ENCODE data around the gene ZNF587. TPM values are rescaled to one million over a fixed set of nuclear protein-coding genes. Genes with fewer than 3 reads are reported as not detected.

ZNF587 gene
- total RNA-seq: 12.1 and 14.7 TPM in 2 replicates

DNA sequence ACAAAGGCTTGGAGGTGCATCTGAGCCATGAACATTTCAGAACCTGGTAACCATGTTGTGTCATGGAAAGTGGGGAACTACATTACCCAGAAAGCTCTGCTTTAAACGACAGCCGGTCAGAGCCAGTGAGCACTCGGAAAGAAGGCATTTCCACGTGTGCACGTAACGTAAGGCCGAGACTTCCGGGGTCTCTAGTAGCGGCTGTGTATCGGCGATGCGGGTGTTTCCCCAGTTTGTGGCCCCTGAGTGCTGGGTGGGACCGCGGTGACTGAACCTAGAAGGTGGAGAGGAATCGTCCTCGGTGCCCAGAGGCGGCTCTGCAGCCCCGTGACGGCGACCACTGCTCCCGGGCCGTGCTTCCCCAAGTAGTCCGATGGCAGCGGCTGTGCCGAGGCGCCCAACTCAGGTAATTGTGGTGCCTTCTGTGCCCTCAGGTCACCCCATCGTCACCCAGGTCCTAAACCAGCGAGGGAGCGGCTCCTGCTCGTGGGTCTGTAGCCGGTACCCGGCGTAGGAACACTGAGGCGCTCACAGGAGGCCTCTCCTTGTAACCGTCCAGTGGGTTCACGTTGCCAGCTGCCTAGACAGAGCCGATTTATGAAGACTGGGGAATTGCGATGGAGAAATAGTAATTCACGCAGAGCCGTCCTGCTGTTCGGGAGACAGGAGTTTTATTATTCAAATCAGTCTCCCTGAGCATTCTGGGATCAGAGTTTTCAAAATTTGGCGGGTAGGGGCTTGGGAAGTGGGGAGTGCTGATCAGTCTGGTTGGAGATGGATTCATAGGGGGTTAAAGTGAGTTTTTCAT lies at the start of gene ZNF587:
Gene ZNF587, plus strand, starts transcription at position 194 of the 808 bp plus-strand sequence. Its CDS starts 180 bp downstream, at position 374.

DNA sequence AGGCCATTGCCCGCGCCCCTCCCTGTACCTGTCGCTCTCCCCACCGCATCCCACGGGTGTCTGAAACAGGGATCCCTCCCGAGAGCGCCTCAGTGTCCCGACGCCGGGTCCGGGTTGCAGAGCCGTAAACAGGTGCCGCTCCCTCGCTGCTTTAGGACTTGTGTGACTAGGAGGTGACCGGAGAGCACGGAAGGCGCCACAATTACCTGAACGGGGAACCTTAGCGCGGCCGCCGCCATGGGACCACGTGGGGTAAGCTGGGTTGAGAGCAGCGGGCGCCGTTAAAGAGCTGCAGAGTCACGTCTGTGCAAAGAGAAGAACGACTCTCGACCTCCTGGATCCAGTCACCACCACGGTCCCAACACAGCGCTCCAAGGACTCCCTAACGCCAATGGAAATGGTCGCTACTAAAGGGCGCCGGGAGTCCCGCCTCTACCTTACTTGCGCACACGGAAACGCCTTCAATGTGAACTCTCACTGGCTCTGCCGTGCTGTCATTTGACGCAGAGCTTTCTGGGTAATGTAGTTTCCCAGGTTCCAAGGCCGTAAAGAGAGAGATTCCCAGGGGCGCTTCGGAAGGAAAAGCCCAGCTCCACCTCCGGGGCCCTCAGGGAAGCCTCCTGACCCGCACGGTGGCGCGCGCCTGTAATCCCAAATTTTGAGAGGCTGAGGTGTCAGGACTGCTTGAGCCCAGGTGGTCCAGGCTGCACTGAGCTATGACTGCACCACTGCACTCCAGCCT lies 35.0 kb upstream of the ZNF587 start, which contains the start of gene ZNF552:
Gene ZNF552, minus strand, starts transcription at position 409 of the 742 bp plus-strand sequence. Its CDS starts 170 bp downstream, at position 239.

DNA sequence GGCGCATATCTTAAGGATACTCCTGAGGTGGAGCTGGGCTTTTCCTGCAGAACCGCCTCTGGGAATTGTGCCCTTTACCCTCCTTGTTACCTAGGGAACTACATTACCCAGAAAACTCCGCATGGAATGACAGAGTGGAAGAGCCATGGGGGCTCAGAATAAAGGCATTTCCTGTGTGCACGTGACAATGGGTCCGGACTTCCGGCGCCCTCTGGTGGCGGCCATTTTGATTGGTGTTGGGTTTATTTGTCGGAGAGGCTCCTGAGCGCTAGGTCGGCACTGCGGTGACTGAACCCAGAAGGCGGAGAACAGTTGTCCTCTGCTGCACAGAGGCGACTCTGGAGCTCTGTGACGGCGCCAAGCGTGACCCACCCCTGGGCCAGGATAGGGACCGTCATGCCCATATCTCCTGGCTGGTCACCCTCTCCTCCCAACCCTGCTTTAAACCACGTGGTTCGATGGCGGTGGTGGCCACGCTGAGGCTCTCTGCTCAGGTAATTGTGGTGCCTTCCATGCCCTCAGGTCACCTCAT lies 19.5 kb upstream of the ZNF587 start, which contains the start of gene ZNF587B:
Gene ZNF587B, plus strand, starts transcription at position 229 of the 532 bp plus-strand sequence. Its CDS starts 230 bp downstream, at position 459.

DNA sequence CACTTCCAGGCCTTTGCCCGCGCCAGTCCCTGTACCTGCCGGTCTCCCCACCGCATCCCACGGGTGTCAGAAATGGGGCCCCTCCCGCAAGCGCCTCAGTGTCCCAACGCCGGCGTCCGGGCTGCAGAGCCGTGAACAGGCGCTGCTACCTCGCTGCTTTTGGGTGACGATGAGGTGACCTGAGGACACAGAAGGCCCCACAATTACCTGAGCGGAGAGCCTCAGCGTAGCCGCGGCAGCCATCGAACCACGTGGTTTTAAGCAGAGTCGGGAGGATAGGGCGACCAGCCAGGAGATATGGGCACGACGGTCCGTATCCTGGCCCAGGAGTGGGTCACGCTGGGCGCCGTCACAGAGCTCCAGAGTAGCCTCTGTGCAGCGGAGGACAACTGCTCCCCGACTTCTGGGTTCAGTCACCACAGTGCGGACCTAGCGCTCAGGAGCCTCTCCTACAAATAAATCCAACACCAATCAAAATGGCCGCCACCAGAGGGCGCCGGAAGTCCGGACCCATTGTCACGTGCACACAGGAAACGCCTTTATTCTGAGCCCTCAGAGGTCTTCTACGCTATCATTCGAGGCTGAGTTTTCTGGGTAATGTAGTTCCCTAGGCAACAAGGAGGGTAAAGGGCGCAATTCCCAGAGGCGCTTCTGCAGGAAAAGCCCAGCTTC lies 39.0 kb downstream of the ZNF587 start, which contains the start of gene ZNF814:
Gene ZNF814, minus strand, starts transcription at position 478 of the 672 bp plus-strand sequence. Its CDS starts 235 bp downstream, at position 243.

Other genes starting within 250 kb of the ZNF587 start
- gene ZNF530, start 250.0 kb upstream of the ZNF587 start, total RNA-seq: 2.1 and 3.1 TPM in 2 replicates
- 13.7 and 18.8 TPM in 2 replicates for gene ZNF134, start 235.6 kb upstream of the ZNF587 start, total RNA-seq
- 11.1 and 11.9 TPM in 2 replicates for gene ZNF211, start 216.7 kb upstream of the ZNF587 start, total RNA-seq
- 0.24 TPM in 1 of 2 replicates, not detected in the other for gene ZSCAN4, start 180.9 kb upstream of the ZNF587 start, total RNA-seq
- gene ZNF551, start 167.9 kb upstream of the ZNF587 start, total RNA-seq: 8.1 and 8.2 TPM in 2 replicates
- gene ZNF154, start 140.7 kb upstream of the ZNF587 start, total RNA-seq: 0.64 and 1.4 TPM in 2 replicates
- 4.1 and 4.3 TPM in 2 replicates for gene ZNF671, start 122.2 kb upstream of the ZNF587 start, total RNA-seq
- 8.7 TPM in 2 replicates for gene ZNF776, start 103.0 kb upstream of the ZNF587 start, total RNA-seq
- 12.6 and 15.7 TPM in 2 replicates for gene ZNF586, start 80.2 kb upstream of the ZNF587 start, total RNA-seq
- 4.3 and 6.7 TPM in 2 replicates for gene ZNF552, start 34.9 kb upstream of the ZNF587 start, total RNA-seq
- gene ZNF587B, start 19.6 kb upstream of the ZNF587 start, total RNA-seq: 23.4 and 26.0 TPM in 2 replicates
- gene ZNF814, start 39.2 kb downstream of the ZNF587 start, total RNA-seq: 4.3 and 4.9 TPM in 2 replicates
- 8.3 and 9.9 TPM in 2 replicates for gene ZNF417, start 66.7 kb downstream of the ZNF587 start, total RNA-seq
- gene ZNF418, start 85.5 kb downstream of the ZNF587 start, total RNA-seq: 4.9 and 5.1 TPM in 2 replicates
- 2.7 and 4.9 TPM in 2 replicates for gene ZNF256, start 97.8 kb downstream of the ZNF587 start, total RNA-seq
- not detected in 2 replicates for gene C19orf18, start 124.7 kb downstream of the ZNF587 start, total RNA-seq
- gene ZNF606, start 153.0 kb downstream of the ZNF587 start, total RNA-seq: 13.9 and 14.7 TPM in 2 replicates
- under 0.01 TPM in 1 of 2 replicates, not detected in the other for gene ZSCAN1, start 184.2 kb downstream of the ZNF587 start, total RNA-seq
- 1.5 and 1.7 TPM in 2 replicates for gene ZNF135, start 209.4 kb downstream of the ZNF587 start, total RNA-seq
- 44.1 and 55.2 TPM in 2 replicates for gene ZSCAN18, start 248.4 kb downstream of the ZNF587 start, total RNA-seq